Measurements from ENCODE around the gene PTCH2. TPM values are rescaled to one million over a fixed set of nuclear protein-coding genes. Genes with fewer than 3 reads are reported as not detected.
A peak's percentile ranks its signal among the peaks of the same experiment; 100 is the strongest.

The PTCH2 gene
- total RNA-seq, 2 experiments from 2014 or later = 0.94 to 1.0 TPM

- Mint-ChIP-seq H3K9me3 (no peaks in the 10 kb centered on the region), H3K27ac (no peak overlapping the region), H3K4me3 (no peak overlapping the region), H3K4me1 (ENCODE audit: low read depth) (peaks cover 5% of the 10 kb centered on the region), H3K36me3 (ENCODE audit: low read depth) (no peaks in the 10 kb centered on the region), H3K27me3 (ENCODE audit: low read depth) (peaks cover 9% of the 10 kb centered on the region)
- CTCF ChIA-PET = interaction anchor here (0.6 to 2.2 kb wide), 16 partner anchors 8 to 467 kb away, joined by 3 to 15 read pairs (median 4); partner anchors contain the start of genes EIF2B3, HECTD3 and RNU5D-1
- intact Hi-C loops (cut with micrococcal nuclease) = loop anchor here (1.0 to 2.0 kb wide), 4 partner anchors 150 to 657 kb away; partner anchors contain the start of genes EIF2B3 and HECTD3
- DNase-seq = peak; percentile 98
Measured at GRCh38 chr1:44835738-44836675, 7.0 kb downstream of the PTCH2 start.

- H3K4me1 Mint-ChIP-seq (ENCODE audit: low read depth) = peaks cover 5% of the 10 kb centered on the region
- H3K36me3 Mint-ChIP-seq (ENCODE audit: low read depth) = no peaks in the 10 kb centered on the region
- DNase-seq = no peak
- CTCF ChIA-PET = interaction anchor here (0.7 to 2.2 kb wide), 5 partner anchors 15 to 611 kb away, joined by 3 to 7 read pairs (median 3); no protein-coding TSS in a partner anchor
- H3K4me3 Mint-ChIP-seq = no peak overlapping the region
- no peak overlapping the region for H3K27ac Mint-ChIP-seq
- intact Hi-C loops (cut with micrococcal nuclease) = no loop called here
- H3K27me3 Mint-ChIP-seq (ENCODE audit: low read depth) = peaks cover under 1% of the 10 kb centered on the region
- H3K9me3 Mint-ChIP-seq = no peaks in the 10 kb centered on the region
Measured at GRCh38 chr1:44834328-44834727, 8.7 kb downstream of the PTCH2 start.

- no peak for DNase-seq
- Mint-ChIP-seq H3K4me1 (ENCODE audit: low read depth) (peaks cover 5% of the 10 kb centered on the region), H3K27ac (no peak overlapping the region), H3K27me3 (ENCODE audit: low read depth) (no peaks in the 10 kb centered on the region), H3K9me3 (no peaks in the 10 kb centered on the region), H3K4me3 (no peak overlapping the region), H3K36me3 (ENCODE audit: low read depth) (no peaks in the 10 kb centered on the region)
- intact Hi-C loops (cut with micrococcal nuclease) = no loop called here
- CTCF ChIA-PET = interaction anchor here (0.6 to 1.4 kb wide), 3 partner anchors 9 to 99 kb away, joined by 4 to 5 read pairs (median 4); no protein-coding TSS in a partner anchor
Measured at GRCh38 chr1:44832056-44832705, 10.9 kb downstream of the PTCH2 start.

- Mint-ChIP-seq H3K4me3 (no peak overlapping the region), H3K9me3 (no peaks in the 10 kb centered on the region), H3K4me1 (ENCODE audit: low read depth) (peaks cover 5% of the 10 kb centered on the region), H3K27ac (no peak overlapping the region), H3K27me3 (ENCODE audit: low read depth) (no peaks in the 10 kb centered on the region), H3K36me3 (ENCODE audit: low read depth) (no peaks in the 10 kb centered on the region)
- DNase-seq = no peak
- intact Hi-C loops (cut with micrococcal nuclease) = no loop called here
- CTCF ChIA-PET = interaction anchor here (0.6 to 1.4 kb wide), 3 partner anchors 9 to 99 kb away, joined by 4 to 5 read pairs (median 4); no protein-coding TSS in a partner anchor
Measured at GRCh38 chr1:44831516-44831915, 11.5 kb downstream of the PTCH2 start.

GRCh38 chr1:44830900-44831304 lies 12.2 kb downstream of the PTCH2 start:
- no peaks in the 10 kb centered on the region for H3K27me3 Mint-ChIP-seq (ENCODE audit: low read depth)
- intact Hi-C loops (cut with micrococcal nuclease) = no loop called here
- no peak overlapping the region for H3K27ac Mint-ChIP-seq
- no peaks in the 10 kb centered on the region for H3K36me3 Mint-ChIP-seq (ENCODE audit: low read depth)
- DNase-seq = no peak
- H3K4me1 Mint-ChIP-seq (ENCODE audit: low read depth) = peaks cover 3% of the 10 kb centered on the region
- H3K4me3 Mint-ChIP-seq = no peak overlapping the region
- CTCF ChIA-PET = interaction anchor here (0.6 to 1.6 kb wide), 2 partner anchors 46 to 90 kb away, joined by 4 to 5 read pairs; no protein-coding TSS in a partner anchor
- H3K9me3 Mint-ChIP-seq = no peaks in the 10 kb centered on the region

- no peak overlapping the region for H3K4me3 Mint-ChIP-seq
- H3K9me3 Mint-ChIP-seq = no peaks in the 10 kb centered on the region
- no peaks in the 10 kb centered on the region for H3K27me3 Mint-ChIP-seq (ENCODE audit: low read depth)
- CTCF ChIA-PET = interaction anchor here (0.6 to 1.6 kb wide), 3 partner anchors 44 to 120 kb away, joined by 3 to 5 read pairs (median 5); no protein-coding TSS in a partner anchor
- intact Hi-C loops (cut with micrococcal nuclease) = no loop called here
- no peak for DNase-seq
- no peaks in the 10 kb centered on the region for H3K4me1 Mint-ChIP-seq (ENCODE audit: low read depth)
- H3K27ac Mint-ChIP-seq = no peak overlapping the region
- H3K36me3 Mint-ChIP-seq (ENCODE audit: low read depth) = no peaks in the 10 kb centered on the region
Measured at GRCh38 chr1:44829506-44830384, 13.3 kb downstream of the PTCH2 start.

GRCh38 chr1:44828841-44829440 lies 14.1 kb downstream of the PTCH2 start:
- no peaks in the 10 kb centered on the region for H3K4me1 Mint-ChIP-seq (ENCODE audit: low read depth)
- no peak for DNase-seq
- no peak overlapping the region for H3K4me3 Mint-ChIP-seq
- H3K9me3 Mint-ChIP-seq = no peaks in the 10 kb centered on the region
- H3K27me3 Mint-ChIP-seq (ENCODE audit: low read depth) = no peaks in the 10 kb centered on the region
- no peaks in the 10 kb centered on the region for H3K36me3 Mint-ChIP-seq (ENCODE audit: low read depth)
- intact Hi-C loops (cut with micrococcal nuclease) = no loop called here
- no peak overlapping the region for H3K27ac Mint-ChIP-seq
- CTCF ChIA-PET = interaction anchor here (1.6 kb wide), 1 partner anchor 111 kb away, joined by 3 read pairs; no protein-coding TSS in a partner anchor

GRCh38 chr1:44828003-44828651 lies 14.9 kb downstream of the PTCH2 start:
- intact Hi-C loops (cut with micrococcal nuclease) = no loop called here
- Mint-ChIP-seq H3K27ac (no peak overlapping the region), H3K9me3 (no peaks in the 10 kb centered on the region), H3K4me1 (ENCODE audit: low read depth) (no peaks in the 10 kb centered on the region), H3K27me3 (ENCODE audit: low read depth) (no peaks in the 10 kb centered on the region), H3K36me3 (ENCODE audit: low read depth) (no peaks in the 10 kb centered on the region), H3K4me3 (no peak overlapping the region)
- no peak for DNase-seq
- CTCF ChIA-PET = interaction anchor here (1.1 to 1.6 kb wide), 2 partner anchors 19 to 110 kb away, joined by 3 read pairs; no protein-coding TSS in a partner anchor

- H3K27ac Mint-ChIP-seq = no peak overlapping the region
- H3K36me3 Mint-ChIP-seq (ENCODE audit: low read depth) = no peaks in the 10 kb centered on the region
- no peaks in the 10 kb centered on the region for H3K27me3 Mint-ChIP-seq (ENCODE audit: low read depth)
- DNase-seq = no peak
- no peaks in the 10 kb centered on the region for H3K4me1 Mint-ChIP-seq (ENCODE audit: low read depth)
- intact Hi-C loops (cut with micrococcal nuclease) = no loop called here
- H3K4me3 Mint-ChIP-seq = no peak overlapping the region
- H3K9me3 Mint-ChIP-seq = no peaks in the 10 kb centered on the region
- CTCF ChIA-PET = interaction anchor here (1.1 kb wide), 1 partner anchor 18 kb away, joined by 3 read pairs; no protein-coding TSS in a partner anchor
Measured at GRCh38 chr1:44827197-44828002, 15.7 kb downstream of the PTCH2 start.

- no peaks in the 10 kb centered on the region for H3K4me1 Mint-ChIP-seq (ENCODE audit: low read depth)
- H3K36me3 Mint-ChIP-seq (ENCODE audit: low read depth) = no peaks in the 10 kb centered on the region
- H3K9me3 Mint-ChIP-seq = no peaks in the 10 kb centered on the region
- no peak overlapping the region for H3K4me3 Mint-ChIP-seq
- intact Hi-C loops (cut with micrococcal nuclease) = no loop called here
- no peak overlapping the region for H3K27ac Mint-ChIP-seq
- CTCF ChIA-PET = interaction anchor here (0.6 to 1.1 kb wide), 3 partner anchors 18 to 26 kb away, joined by 3 to 4 read pairs (median 3); no protein-coding TSS in a partner anchor
- no peak for DNase-seq
- no peaks in the 10 kb centered on the region for H3K27me3 Mint-ChIP-seq (ENCODE audit: low read depth)
Measured at GRCh38 chr1:44826375-44827196, 16.5 kb downstream of the PTCH2 start.
